VCaP (cell line): ENCODE data around the gene SHISA5.
"Not testable (repeated sequence)": the region's sequence is repeated elsewhere in the genome, so short reads cannot be mapped to it uniquely, and the experiment has no call there.

ENCODE experiments used
- H3K27ac ChIP-seq: fragments of 450-650 bp; 2 replicates; pipeline ENCODE4 v1.5.1; 2017
- TF ChIP-seq, protein P1 (sequence below): fragments of 450-650 bp; conservative IDR thresholded peaks from 2 replicates; pipeline ENCODE4 v1.5.1; 2017; ENCODE audit warnings: mild to moderate bottlenecking, moderate library complexity

SHISA5 gene

DNA sequence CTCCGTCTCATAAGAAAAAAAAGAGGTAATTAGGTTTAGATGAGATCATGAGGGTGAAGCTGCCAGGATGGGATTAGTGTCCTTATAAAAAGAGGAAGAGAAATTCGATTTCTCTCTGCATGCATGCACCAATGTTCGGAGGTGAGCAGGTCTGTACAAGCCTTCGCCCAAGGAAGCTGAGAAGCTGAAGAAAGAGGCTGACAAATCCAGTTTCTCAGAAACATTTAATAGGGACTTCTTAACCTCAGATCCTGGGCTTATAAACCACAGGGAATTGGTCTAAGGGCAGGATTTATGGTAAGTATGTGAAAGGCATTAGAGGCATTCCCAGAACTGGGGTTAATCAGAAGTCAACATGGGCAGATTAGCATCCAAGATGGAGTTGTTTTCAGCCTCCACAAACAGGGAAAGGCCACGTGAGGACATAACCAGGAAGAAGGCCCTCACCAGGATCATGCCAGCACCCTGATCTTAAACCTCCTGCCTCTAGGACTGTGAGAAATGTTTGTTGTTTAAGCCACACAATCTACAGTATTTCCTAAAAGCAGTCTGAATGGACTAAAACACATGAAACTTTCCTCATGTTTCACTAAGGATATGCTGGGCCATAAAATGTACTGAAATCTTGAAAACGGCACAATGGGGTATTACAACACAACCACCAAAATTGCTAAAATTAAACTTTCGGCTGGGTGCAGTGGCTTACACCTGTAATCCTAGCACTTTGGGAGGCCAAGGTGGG, 11.3 kb downstream of the SHISA5 start:
- H3K27ac ChIP-seq, result no peak overlapping the region
- TF ChIP-seq, protein P1, sequence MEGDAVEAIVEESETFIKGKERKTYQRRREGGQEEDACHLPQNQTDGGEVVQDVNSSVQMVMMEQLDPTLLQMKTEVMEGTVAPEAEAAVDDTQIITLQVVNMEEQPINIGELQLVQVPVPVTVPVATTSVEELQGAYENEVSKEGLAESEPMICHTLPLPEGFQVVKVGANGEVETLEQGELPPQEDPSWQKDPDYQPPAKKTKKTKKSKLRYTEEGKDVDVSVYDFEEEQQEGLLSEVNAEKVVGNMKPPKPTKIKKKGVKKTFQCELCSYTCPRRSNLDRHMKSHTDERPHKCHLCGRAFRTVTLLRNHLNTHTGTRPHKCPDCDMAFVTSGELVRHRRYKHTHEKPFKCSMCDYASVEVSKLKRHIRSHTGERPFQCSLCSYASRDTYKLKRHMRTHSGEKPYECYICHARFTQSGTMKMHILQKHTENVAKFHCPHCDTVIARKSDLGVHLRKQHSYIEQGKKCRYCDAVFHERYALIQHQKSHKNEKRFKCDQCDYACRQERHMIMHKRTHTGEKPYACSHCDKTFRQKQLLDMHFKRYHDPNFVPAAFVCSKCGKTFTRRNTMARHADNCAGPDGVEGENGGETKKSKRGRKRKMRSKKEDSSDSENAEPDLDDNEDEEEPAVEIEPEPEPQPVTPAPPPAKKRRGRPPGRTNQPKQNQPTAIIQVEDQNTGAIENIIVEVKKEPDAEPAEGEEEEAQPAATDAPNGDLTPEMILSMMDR, result no peak

DNA sequence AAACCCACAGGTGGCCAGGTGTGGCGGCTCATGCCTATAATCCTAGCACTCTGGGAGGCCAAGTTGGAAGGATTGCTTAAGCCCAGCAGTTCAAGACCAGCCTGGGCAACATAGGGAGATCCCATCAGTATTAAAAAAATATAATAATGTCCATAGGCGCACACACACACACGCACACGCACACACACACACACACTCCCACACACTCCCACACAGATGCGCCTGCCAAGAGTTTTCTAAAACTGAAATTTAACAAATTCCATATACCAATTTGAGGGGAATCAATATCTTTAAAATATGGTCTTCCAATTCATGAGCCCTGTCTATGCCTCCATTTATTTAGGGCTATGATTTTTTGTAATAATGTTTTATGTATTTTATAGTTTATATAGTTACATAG, 17.0 kb downstream of the SHISA5 start:
- no peak overlapping the region for H3K27ac ChIP-seq
- TF ChIP-seq, protein P1, result no peak

DNA sequence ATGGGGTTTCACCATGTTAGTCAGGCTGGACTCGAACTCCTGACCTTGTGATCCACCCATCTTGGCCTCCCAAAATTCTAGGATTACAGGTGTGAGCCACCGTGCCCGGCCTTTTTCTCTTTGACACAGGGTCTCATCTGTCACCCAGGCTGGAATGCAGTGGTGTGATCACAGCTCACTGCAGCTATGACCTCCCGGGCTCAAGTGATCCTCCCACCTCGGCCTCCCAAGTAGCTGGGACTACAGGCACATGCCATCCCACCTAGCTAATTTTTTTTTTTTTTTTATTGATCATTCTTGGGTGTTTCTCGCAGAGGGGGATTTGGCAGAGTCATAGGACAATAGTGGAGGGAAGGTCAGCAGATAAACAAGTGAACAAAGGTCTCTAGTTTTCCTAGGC, 21.2 kb downstream of the SHISA5 start:
- not testable (repeated sequence) for H3K27ac ChIP-seq

DNA sequence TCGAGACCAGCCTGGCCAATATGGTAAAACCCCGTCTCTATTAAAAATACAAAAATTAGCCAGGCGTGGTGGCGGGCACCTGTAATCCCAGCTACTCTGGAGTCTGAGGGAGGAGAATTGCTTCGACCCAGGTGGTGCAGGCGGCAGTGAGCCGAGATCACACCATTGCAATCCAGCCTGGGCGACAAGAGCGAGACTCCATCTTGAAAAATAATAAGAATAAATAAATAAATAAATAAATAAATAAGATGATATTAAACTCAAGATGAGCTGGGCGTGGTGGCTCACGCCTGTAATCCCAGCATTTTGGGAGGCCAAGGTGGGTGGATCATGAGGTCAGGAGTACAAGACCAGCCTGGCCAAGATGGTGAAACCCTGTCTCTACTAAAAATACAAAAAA, 23.1 kb downstream of the SHISA5 start:
- not testable (repeated sequence) for H3K27ac ChIP-seq

DNA sequence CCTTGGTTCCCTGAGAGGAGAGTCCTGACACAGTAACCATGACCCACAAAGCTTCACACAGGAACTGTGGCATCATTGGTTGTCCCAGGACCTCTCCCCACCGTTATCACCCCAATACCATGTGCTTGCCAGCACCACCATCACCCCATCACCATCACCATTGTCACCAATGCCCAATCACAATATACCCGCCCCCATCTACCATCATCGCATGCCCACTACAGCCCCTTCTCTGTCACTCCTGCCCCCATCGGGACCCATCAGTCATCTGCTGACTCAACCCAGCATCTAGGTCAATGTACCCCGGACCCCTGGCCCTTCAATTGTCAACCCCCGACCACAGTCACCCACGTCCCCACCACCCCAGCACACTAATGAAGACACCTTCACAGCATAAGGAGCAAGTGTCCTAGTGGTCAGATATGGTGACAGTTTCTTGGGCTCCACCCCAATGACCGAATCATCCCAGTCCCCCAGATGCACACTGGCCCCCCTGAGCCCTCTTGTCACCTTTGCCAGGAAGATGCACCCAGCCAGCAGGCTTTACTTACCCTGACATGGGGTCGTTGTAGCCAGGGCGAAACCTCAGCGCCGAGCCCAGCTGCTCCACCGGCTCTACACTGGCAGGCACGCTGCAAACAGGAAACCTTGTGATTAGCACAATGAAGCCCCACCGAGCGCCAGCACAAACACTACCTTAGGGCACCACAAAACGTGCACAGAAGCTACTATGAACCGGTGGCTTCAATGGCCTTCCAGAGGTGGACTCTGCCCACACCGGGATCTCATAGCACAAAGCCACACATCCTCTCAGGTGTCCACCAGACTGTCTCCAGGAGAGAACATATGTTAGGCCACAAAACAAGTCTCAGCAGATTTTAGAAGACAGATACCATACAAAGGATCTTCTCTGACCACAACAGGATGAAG, 25.1 kb downstream of the SHISA5 start:
- TF ChIP-seq, protein P1, result no peak
- no peak overlapping the region for H3K27ac ChIP-seq

DNA sequence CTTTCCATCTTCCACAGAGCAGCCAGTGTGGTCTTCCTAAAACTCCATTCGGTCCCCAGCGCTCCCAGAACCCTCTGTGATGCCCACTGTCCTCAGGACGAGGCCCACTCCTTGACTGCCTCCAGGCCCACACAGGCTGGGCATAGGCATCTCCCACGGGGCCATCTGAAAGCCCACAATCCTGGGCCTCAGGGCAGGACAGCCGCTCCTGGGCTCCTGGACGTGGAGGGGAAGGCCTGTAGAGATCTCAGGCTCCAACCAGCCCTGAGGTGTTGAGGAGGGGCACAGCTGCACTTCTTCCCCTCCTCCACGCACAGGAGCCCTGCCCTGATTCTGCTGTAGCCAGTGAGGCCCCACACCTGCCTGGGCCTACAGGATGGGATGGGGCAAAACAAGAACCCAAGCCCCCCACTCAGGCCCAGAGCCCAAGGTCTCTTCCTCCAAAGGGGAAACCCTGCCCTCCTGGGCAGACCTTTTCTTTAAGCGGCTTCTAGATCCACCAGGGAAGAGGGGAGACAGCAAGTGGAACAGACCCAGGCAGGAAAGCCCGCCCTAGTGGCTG, 25.9 kb downstream of the SHISA5 start:
- TF ChIP-seq, protein P1, result no peak
- H3K27ac ChIP-seq, result no peak overlapping the region

DNA sequence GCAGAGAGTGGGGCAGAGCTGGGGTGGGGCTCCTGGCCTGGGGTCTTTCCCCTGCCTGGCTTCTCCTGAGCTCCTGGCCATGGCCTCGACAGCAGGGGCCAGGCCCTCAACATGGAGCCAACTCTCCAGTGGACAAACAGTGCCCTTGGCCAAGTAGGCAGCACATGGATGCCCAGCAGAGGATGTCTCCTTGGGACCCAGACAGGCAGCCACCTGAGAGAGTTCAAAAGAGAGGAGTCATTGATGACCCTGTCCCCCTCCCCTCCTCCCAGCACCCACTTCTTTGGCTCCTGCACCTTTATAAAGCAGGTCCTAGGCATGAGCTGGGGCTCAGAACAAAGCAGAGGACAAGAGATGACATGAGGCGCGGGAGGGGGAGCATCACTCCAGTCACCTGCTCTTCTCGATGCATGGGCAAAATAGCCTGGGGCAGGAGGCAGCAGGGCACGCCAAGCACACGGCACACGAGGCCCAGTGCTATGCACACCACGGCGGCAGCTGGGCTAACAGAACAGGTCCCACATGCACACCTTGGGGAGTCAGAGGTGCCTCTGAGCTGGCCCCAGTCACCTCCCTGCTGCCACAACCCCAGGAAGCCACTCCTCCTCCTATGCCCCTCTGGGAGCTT, 27.4 kb downstream of the SHISA5 start:
- H3K27ac ChIP-seq, result no peak overlapping the region
- TF ChIP-seq, protein P1, result no peak

DNA sequence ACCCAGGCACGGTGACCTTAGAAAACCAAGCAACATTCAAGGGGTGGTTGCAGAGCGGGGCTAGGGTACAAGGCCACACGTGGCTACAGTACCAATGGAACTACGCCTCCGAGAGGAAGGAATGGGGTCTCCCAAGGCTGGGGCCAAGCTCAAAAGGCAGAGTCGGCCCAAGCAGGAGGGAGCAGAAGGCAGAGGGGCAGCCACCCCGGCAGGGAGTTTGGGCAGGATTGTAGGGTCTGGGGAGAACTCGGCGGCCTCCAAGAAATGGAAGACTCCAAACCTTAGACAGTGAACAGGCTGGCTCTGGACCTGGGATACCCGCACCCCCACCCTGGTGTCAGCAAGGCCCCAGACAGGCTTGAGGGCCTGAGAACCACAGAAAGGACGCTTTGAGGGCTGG, 28.8 kb downstream of the SHISA5 start:
- TF ChIP-seq, protein P1, result no peak
- peak overlapping the region; percentile 97; the same call in 1 of the 2 replicates for H3K27ac ChIP-seq
